ENCODE data around the gene OLFML1. TPM values are rescaled to one million over a fixed set of nuclear protein-coding genes. Genes with fewer than 3 reads are reported as not detected.
A peak's percentile ranks its signal among the peaks of the same experiment; 100 is the strongest.

Gene OLFML1
- total and polyA plus RNA-seq, 5 donors: 6.9 to 16.9 (median 12.3) TPM

GRCh38 chr11:7533199-7534041 lies 48.1 kb downstream of the OLFML1 start:
- no peaks in the 10 kb centered on the region for H3K9me3 ChIP-seq (ENCODE audit: control insufficient read depth, low read length)
- H3K4me3 ChIP-seq (ENCODE audit: low read length): no peak overlapping the region
- 88% methylated on average over 8 of the region's 8 CpGs for WGBS
- H3K27ac ChIP-seq (ENCODE audit: low read length): no peak overlapping the region
- H3K27me3 ChIP-seq (ENCODE audit: control insufficient read depth, insufficient read depth): no peaks in the 10 kb centered on the region
- peaks cover 1% of the 10 kb centered on the region for H3K4me1 ChIP-seq (ENCODE audit: control insufficient read depth, insufficient read depth, low read length)
- intact Hi-C loops (cut with DNase I): no loop called here
- no peak for ATAC-seq
- DNase-seq: no peak

GRCh38 chr11:7534042-7534378 lies 48.7 kb downstream of the OLFML1 start:
- intact Hi-C loops (cut with DNase I): no loop called here
- no peak overlapping the region for H3K27ac ChIP-seq (ENCODE audit: low read length)
- H3K27me3 ChIP-seq (ENCODE audit: control insufficient read depth, insufficient read depth): no peaks in the 10 kb centered on the region
- DNase-seq: no peak
- no peak for ATAC-seq
- H3K4me3 ChIP-seq (ENCODE audit: low read length): no peak overlapping the region
- H3K9me3 ChIP-seq (ENCODE audit: control insufficient read depth, low read length): no peaks in the 10 kb centered on the region
- H3K4me1 ChIP-seq (ENCODE audit: control insufficient read depth, insufficient read depth, low read length): peaks cover 1% of the 10 kb centered on the region

DNA sequence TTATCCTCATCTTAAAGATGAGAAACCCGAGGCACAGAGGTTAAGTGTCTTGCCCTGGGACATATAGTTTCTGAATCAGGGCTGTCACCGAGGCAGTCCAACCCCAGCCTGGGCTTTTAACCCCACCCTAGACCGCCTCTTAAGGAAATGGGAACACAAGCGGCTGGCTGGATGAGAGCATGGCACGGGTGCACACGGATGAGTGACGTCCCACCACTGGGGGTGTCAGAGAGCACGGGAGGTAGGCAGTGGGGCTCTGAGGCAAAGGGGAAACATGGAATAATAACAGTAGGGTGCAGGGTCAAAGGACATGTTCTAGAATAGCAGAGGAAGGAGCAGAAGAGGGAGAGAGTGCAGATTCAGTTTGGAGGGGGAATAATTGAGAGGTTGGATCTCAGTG lies 50.8 kb downstream of the OLFML1 start:
- intact Hi-C loops (cut with DNase I): no loop called here
- WGBS: 27% methylated on average over 8 of the region's 8 CpGs

GRCh38 chr11:7537265-7537664 lies 52.0 kb downstream of the OLFML1 start:
- H3K4me3 ChIP-seq (ENCODE audit: low read length): no peak overlapping the region
- ATAC-seq: no peak
- peaks cover 1% of the 10 kb centered on the region for H3K4me1 ChIP-seq (ENCODE audit: control insufficient read depth, insufficient read depth, low read length)
- DNase-seq: no peak
- 75% methylated on average over 6 of the region's 6 CpGs for WGBS
- intact Hi-C loops (cut with DNase I): no loop called here
- no peaks in the 10 kb centered on the region for H3K9me3 ChIP-seq (ENCODE audit: control insufficient read depth, low read length)
- no peak overlapping the region for H3K27ac ChIP-seq (ENCODE audit: low read length)
- no peaks in the 10 kb centered on the region for H3K27me3 ChIP-seq (ENCODE audit: control insufficient read depth, insufficient read depth)

More for the DNA sequence above, 50.8 kb downstream of the OLFML1 start:
- DNase-seq (peak in 1 of 3 donors; percentile 51), ATAC-seq (peak; percentile 27 to 41)
- Histone ChIP-seq H3K9me3 (ENCODE audit: control insufficient read depth, low read length) (no peaks in the 10 kb centered on the region), H3K27me3 (ENCODE audit: control insufficient read depth, insufficient read depth) (no peaks in the 10 kb centered on the region), H3K4me3 (ENCODE audit: low read length) (no peak overlapping the region), H3K4me1 (ENCODE audit: control insufficient read depth, insufficient read depth, low read length) (peaks cover 1% of the 10 kb centered on the region), H3K27ac (ENCODE audit: low read length) (no peak overlapping the region)

- Histone ChIP-seq H3K27ac (ENCODE audit: low read length) (no peak overlapping the region), H3K4me1 (ENCODE audit: control insufficient read depth, insufficient read depth, low read length) (peaks cover 1% of the 10 kb centered on the region), H3K27me3 (ENCODE audit: control insufficient read depth, insufficient read depth) (no peaks in the 10 kb centered on the region), H3K4me3 (ENCODE audit: low read length) (no peak overlapping the region), H3K9me3 (ENCODE audit: control insufficient read depth, low read length) (no peaks in the 10 kb centered on the region)
- intact Hi-C loops (cut with DNase I): no loop called here
- peak; percentile 49 to 82 for ATAC-seq
- DNase-seq: peak in 2 of 3 donors; percentile 51 to 73
- 59% methylated on average over 8 of the region's 8 CpGs for WGBS
Observed at GRCh38 chr11:7538031-7538430, 52.7 kb downstream of the OLFML1 start.

GRCh38 chr11:7538466-7539454 lies 53.5 kb downstream of the OLFML1 start:
- no peak for DNase-seq
- intact Hi-C loops (cut with DNase I): no loop called here
- no peak overlapping the region for H3K4me3 ChIP-seq (ENCODE audit: low read length)
- H3K27ac ChIP-seq (ENCODE audit: low read length): no peak overlapping the region
- 78% methylated on average over 12 of the region's 12 CpGs for WGBS
- peaks cover 1% of the 10 kb centered on the region for H3K4me1 ChIP-seq (ENCODE audit: control insufficient read depth, insufficient read depth, low read length)
- peak in 1 of 2 donors; percentile 6 for ATAC-seq
- H3K9me3 ChIP-seq (ENCODE audit: control insufficient read depth, low read length): no peaks in the 10 kb centered on the region
- H3K27me3 ChIP-seq (ENCODE audit: control insufficient read depth, insufficient read depth): no peaks in the 10 kb centered on the region

DNA sequence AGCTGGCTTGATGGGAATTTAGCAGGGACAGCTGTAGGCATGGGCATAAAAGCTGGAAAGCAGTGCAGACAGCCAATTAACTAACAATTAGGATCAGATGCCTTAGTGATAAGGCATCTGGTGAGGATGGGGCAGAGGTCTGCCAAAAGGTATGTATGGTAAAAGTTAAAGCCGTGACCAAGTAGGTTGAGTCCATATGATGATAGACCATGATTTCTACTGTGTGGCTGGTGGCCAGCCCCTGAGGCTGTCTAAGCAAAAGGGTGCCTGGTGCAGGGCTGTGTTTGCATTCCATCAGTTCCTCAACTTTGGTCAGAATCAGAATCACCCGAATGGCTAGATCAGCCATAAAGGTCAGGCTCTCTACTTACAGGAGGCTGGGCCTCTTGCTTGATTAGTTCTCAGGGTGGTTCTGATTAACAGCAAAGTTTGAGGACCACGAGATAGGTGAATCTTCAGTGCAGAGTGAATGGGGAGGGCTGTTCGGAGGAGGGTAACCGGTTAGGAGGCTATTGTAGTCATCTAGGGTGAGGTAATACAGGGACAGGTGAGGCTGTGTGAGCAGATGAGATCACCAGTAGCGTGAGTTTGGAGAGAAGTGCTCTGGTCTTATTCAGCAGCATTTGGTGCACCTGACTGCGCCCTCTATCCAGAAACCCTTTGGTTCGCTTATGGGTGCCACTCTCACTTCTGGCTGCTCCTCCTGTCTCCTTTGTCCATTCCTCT lies 55.7 kb downstream of the OLFML1 start:
- intact Hi-C loops (cut with DNase I): no loop called here
- DNase-seq: no peak
- ATAC-seq: no peak
- Histone ChIP-seq H3K4me1 (ENCODE audit: control insufficient read depth, insufficient read depth, low read length) (no peaks in the 10 kb centered on the region), H3K9me3 (ENCODE audit: control insufficient read depth, low read length) (no peaks in the 10 kb centered on the region), H3K27me3 (ENCODE audit: control insufficient read depth, insufficient read depth) (no peaks in the 10 kb centered on the region), H3K27ac (ENCODE audit: low read length) (no peak overlapping the region), H3K4me3 (ENCODE audit: low read length) (no peak overlapping the region)
- 90% methylated on average over 8 of the region's 8 CpGs for whole genome bisulfite sequencing

DNA sequence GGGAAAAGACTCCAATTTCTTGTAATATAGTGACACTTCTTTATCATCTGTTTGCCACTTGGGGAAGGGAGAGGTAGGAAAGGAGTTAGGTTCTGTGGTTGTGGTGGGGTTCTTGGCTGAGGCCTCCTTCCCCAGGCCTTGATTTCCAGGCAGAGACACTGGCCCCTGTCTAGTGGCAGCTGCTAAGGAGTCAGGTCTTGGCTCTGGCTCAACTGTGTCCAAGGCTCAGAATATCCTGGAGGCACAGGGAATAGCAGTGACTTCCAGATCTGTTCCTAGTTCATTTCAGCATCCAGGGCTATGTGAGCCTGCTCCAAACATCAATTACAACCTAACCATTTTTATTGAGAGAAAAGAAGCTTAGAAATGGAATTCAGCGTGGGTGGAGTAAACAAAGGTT lies 58.0 kb downstream of the OLFML1 start:
- Histone ChIP-seq H3K27me3 (ENCODE audit: control insufficient read depth, insufficient read depth) (no peaks in the 10 kb centered on the region), H3K4me1 (ENCODE audit: control insufficient read depth, insufficient read depth, low read length) (no peaks in the 10 kb centered on the region), H3K4me3 (ENCODE audit: low read length) (no peak overlapping the region), H3K27ac (ENCODE audit: low read length) (no peak overlapping the region), H3K9me3 (ENCODE audit: control insufficient read depth, low read length) (no peaks in the 10 kb centered on the region)
- intact Hi-C loops (cut with DNase I): no loop called here
- DNase-seq: no peak
- WGBS: 89% methylated on average over 1 of the region's 1 CpG
- ATAC-seq: peak in 1 of 2 donors; percentile 54

DNA sequence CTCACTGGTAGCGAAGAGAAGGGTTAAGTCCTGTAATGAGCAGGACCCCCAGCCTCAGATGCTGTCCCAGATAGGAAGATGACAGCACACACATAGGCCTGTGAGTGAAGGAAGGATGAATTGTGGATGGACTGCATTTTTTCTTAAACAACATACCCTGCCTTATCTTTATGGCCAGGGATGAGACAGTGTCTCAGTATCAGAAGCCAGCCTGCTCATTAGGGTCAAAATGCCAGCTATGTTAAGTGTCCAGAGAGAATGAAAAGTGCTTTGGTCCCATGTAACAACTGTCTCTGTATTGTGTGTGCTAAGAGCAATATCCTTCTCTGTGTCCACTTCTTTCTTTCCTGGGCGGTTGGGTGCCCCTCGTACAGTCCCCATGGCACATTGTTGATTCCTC lies 58.7 kb downstream of the OLFML1 start:
- Histone ChIP-seq H3K4me3 (ENCODE audit: low read length) (no peak overlapping the region), H3K4me1 (ENCODE audit: control insufficient read depth, insufficient read depth, low read length) (no peaks in the 10 kb centered on the region), H3K27me3 (ENCODE audit: control insufficient read depth, insufficient read depth) (no peaks in the 10 kb centered on the region), H3K9me3 (ENCODE audit: control insufficient read depth, low read length) (no peaks in the 10 kb centered on the region), H3K27ac (ENCODE audit: low read length) (no peak overlapping the region)
- WGBS: 90% methylated on average over 3 of the region's 3 CpGs
- no peak for DNase-seq
- ATAC-seq: no peak
- intact Hi-C loops (cut with DNase I): no loop called here

DNA sequence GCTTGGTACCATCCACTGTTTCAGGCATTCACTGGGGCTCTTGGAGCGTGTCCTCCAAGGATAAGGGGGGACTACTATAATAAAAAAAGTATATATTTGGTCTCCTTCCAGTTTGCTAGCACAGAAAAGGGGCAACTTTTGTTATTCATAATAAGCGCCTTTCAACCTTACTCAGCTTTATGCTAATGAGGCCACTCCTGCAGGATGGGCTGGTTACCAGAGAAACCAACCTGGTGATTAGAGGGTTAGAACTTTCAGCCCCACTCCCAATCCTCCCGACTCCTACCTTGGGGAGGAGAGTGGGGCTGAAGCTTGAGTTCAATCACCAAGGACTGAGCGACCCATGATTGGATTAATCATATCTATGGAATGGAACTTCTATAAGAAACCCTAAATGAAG lies 60.3 kb downstream of the OLFML1 start:
- intact Hi-C loops (cut with DNase I): no loop called here
- H3K4me1 ChIP-seq (ENCODE audit: control insufficient read depth, insufficient read depth, low read length): no peaks in the 10 kb centered on the region
- H3K9me3 ChIP-seq (ENCODE audit: control insufficient read depth, low read length): no peaks in the 10 kb centered on the region
- H3K27ac ChIP-seq (ENCODE audit: low read length): no peak overlapping the region
- H3K4me3 ChIP-seq (ENCODE audit: low read length): no peak overlapping the region
- ATAC-seq (no peak), DNase-seq (no peak)
- WGBS: 88% methylated on average over 4 of the region's 4 CpGs
- H3K27me3 ChIP-seq (ENCODE audit: control insufficient read depth, insufficient read depth): no peaks in the 10 kb centered on the region
